ENCODE data around the gene LAMC3. TPM values are rescaled to one million over a fixed set of nuclear protein-coding genes. Genes with fewer than 3 reads are reported as not detected.

The LAMC3 gene
- total RNA-seq, 1 experiment from 2014 or later: 4.6 TPM

DNA sequence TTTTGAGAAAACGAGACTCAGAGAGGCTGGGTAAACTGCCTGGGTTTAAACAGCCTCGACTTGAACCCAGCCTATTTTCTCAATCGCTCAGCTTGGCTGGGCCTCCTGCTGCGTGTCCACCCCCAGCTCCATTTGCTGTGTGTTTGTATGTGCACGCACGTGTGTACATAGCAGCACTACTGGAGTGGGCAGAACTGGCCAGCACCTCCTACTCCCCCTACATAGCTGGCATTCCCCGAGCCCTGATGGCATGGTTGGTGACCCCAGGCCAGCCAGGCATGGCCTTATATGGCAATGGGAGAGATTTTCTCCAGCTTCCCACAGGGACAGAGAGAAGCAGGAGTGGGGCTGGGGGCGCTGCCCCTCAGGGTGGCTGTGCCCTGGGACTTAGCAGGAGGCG is 91.5 kb downstream of the LAMC3 start:
- Histone ChIP-seq H3K9me3 (ENCODE audit: low read length) (no peaks in the 10 kb centered on the region), H2AFZ (ENCODE audit: low read length) (no peak overlapping the region), H3K4me3 (ENCODE audit: low read length) (no peak overlapping the region), H3K79me2 (ENCODE audit: low read length) (no peaks in the 10 kb centered on the region), H3K9me2 (replicated peaks; ENCODE audit: low read length) (no peaks in the 10 kb centered on the region), H3K36me3 (ENCODE audit: low read depth, low read length) (no peaks in the 10 kb centered on the region), H3K4me1 (ENCODE audit: insufficient read depth, low read length) (0 out of 2 replicates have a peak, but pooled peaks cover 6% of the 10 kb centered on the region), H3K9ac (ENCODE audit: low read length) (no peak overlapping the region), H3K4me2 (ENCODE audit: low read length) (no peak overlapping the region), H3K27ac (ENCODE audit: low read length) (no peak overlapping the region), H4K20me1 (ENCODE audit: low read length) (no peaks in the 10 kb centered on the region), H3K27me3 (ENCODE audit: low read length) (no peaks in the 10 kb centered on the region), H3F3A (ENCODE audit: low read length, unreplicated experiment) (no peaks in the 10 kb centered on the region)
- ChIA-PET POLR2A (ENCODE audit: unreplicated experiment) (no interaction called here), CTCF (no interaction called here)
- DNase-seq (no peak), ATAC-seq (no peak)
- intact Hi-C loops (cut with micrococcal nuclease): no loop called here
- no TSS peak for BruUV-seq (replicated peaks)
- no peak for TF ChIP-seq EZH2 (IDR thresholded peaks at IDR 0.05; ENCODE audit: low read length, unreplicated experiment)
- TF ChIP-seq EZH2phosphoT487 (IDR thresholded peaks at IDR 0.05; ENCODE audit: borderline replicate concordance, low read length): no peak
- TF ChIP-seq, protein P1, sequence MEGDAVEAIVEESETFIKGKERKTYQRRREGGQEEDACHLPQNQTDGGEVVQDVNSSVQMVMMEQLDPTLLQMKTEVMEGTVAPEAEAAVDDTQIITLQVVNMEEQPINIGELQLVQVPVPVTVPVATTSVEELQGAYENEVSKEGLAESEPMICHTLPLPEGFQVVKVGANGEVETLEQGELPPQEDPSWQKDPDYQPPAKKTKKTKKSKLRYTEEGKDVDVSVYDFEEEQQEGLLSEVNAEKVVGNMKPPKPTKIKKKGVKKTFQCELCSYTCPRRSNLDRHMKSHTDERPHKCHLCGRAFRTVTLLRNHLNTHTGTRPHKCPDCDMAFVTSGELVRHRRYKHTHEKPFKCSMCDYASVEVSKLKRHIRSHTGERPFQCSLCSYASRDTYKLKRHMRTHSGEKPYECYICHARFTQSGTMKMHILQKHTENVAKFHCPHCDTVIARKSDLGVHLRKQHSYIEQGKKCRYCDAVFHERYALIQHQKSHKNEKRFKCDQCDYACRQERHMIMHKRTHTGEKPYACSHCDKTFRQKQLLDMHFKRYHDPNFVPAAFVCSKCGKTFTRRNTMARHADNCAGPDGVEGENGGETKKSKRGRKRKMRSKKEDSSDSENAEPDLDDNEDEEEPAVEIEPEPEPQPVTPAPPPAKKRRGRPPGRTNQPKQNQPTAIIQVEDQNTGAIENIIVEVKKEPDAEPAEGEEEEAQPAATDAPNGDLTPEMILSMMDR (conservative IDR thresholded peaks at IDR 0.05; ENCODE audit: low read depth, low read length): no peak

DNA sequence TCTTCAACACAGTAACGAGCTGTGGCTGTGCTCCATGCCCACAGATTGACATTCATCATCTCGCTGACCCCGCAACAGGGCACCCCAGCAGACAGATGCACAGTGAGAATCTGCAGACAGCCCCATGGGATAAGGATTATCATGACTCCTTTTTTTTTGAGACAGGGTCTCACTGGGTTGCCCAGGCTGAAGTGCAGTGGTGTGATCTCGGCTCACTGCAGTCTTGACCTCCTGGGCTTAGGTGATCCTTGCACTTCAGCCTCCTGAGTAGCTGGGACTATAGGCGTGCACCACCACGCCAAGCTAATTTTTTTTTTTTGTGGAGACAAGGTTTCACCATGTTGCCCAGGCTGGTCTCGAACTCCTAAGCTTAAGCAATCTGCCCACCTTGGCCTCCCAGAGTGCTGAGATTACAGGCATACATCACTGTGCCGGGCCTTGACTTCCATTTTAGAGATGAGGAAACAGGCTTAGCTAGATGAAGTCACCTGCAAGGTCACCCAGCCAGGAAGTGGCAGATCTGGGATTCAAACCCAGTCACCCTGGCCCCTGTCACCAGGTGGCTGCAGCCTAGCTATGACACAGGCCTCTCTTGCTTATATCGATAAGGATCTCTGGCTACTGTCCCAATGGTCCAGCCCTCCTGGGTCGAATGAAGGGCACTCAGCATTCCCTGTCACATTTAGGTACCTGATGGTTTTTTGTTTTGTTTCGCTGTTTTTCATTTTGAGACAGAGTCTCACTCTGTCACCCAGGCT is 92.4 kb downstream of the LAMC3 start:
- ChIA-PET CTCF (no interaction called here), POLR2A (ENCODE audit: unreplicated experiment) (no interaction called here)
- no TSS peak for BruUV-seq (replicated peaks)

DNA sequence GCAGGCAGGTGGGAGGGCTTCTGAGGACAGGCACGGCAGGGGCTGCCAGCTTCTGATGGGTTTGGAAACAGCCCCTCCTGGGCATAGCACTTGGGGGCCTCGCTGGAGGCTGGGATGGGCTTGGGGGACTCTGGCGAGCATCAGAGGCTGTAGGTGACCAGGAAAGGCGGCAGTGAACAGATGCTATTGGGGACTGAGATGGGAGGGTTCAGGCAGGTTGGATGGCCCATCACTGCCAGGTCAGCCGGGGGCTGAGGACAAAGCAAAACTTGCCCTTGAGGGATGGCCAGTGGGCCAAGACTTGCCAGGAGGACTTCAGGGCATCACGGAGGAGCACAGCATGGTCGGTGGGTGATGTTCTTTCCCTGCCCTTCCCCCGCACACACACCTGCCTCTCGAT is 94.0 kb downstream of the LAMC3 start:
- Histone ChIP-seq H3K4me3 (ENCODE audit: low read length) (no peak overlapping the region), H3K27ac (ENCODE audit: low read length) (no peak overlapping the region), H3K9me3 (ENCODE audit: low read length) (no peaks in the 10 kb centered on the region), H3K9me2 (replicated peaks; ENCODE audit: low read length) (no peaks in the 10 kb centered on the region), H4K20me1 (ENCODE audit: low read length) (no peaks in the 10 kb centered on the region), H2AFZ (ENCODE audit: low read length) (no peak overlapping the region), H3K27me3 (ENCODE audit: low read length) (no peaks in the 10 kb centered on the region), H3F3A (ENCODE audit: low read length, unreplicated experiment) (no peaks in the 10 kb centered on the region), H3K9ac (ENCODE audit: low read length) (no peak overlapping the region), H3K4me1 (ENCODE audit: insufficient read depth, low read length) (no peaks in the 10 kb centered on the region), H3K36me3 (ENCODE audit: low read depth, low read length) (no peaks in the 10 kb centered on the region), H3K79me2 (ENCODE audit: low read length) (no peaks in the 10 kb centered on the region), H3K4me2 (ENCODE audit: low read length) (no peak overlapping the region)
- TF ChIP-seq, protein P1 (conservative IDR thresholded peaks at IDR 0.05; ENCODE audit: low read depth, low read length): no peak
- TF ChIP-seq EZH2phosphoT487 (IDR thresholded peaks at IDR 0.05; ENCODE audit: borderline replicate concordance, low read length): no peak
- TF ChIP-seq EZH2 (IDR thresholded peaks at IDR 0.05; ENCODE audit: low read length, unreplicated experiment): no peak
- no TSS peak for BruUV-seq (replicated peaks)
- intact Hi-C loops (cut with micrococcal nuclease): no loop called here
- DNase-seq (no peak), ATAC-seq (no peak)
- POLR2A ChIA-PET (ENCODE audit: unreplicated experiment): no interaction called here
- CTCF ChIA-PET: no interaction called here

More for the DNA sequence above, 92.4 kb downstream of the LAMC3 start:
- intact Hi-C loops (cut with micrococcal nuclease): no loop called here
- Histone ChIP-seq H2AFZ (ENCODE audit: low read length) (no peak overlapping the region), H3K9ac (ENCODE audit: low read length) (no peak overlapping the region), H3K9me3 (ENCODE audit: low read length) (no peaks in the 10 kb centered on the region), H3K27me3 (ENCODE audit: low read length) (no peaks in the 10 kb centered on the region), H3K36me3 (ENCODE audit: low read depth, low read length) (no peaks in the 10 kb centered on the region), H4K20me1 (ENCODE audit: low read length) (no peaks in the 10 kb centered on the region), H3K27ac (ENCODE audit: low read length) (no peak overlapping the region), H3K4me3 (ENCODE audit: low read length) (no peak overlapping the region), H3K4me1 (ENCODE audit: insufficient read depth, low read length) (0 out of 2 replicates have a peak, but pooled peaks cover 6% of the 10 kb centered on the region), H3F3A (ENCODE audit: low read length, unreplicated experiment) (no peaks in the 10 kb centered on the region), H3K4me2 (ENCODE audit: low read length) (no peak overlapping the region), H3K79me2 (ENCODE audit: low read length) (no peaks in the 10 kb centered on the region), H3K9me2 (replicated peaks; ENCODE audit: low read length) (no peaks in the 10 kb centered on the region)
- TF ChIP-seq, protein P1 (conservative IDR thresholded peaks at IDR 0.05; ENCODE audit: low read depth, low read length): no peak
- TF ChIP-seq EZH2 (IDR thresholded peaks at IDR 0.05; ENCODE audit: low read length, unreplicated experiment): no peak
- TF ChIP-seq EZH2phosphoT487 (IDR thresholded peaks at IDR 0.05; ENCODE audit: borderline replicate concordance, low read length): no peak
- no peak for DNase-seq
- no peak for ATAC-seq
